Measurements from ENCODE around the gene RSPH9.

The RSPH9 gene

GRCh38 chr6:43613721-43614395 is 31.0 kb upstream of the RSPH9 start:
- DNase-seq (ENCODE audit: low read depth, low spot score) = no peak
- peak overlapping the region; percentile 53; the same call in 1 of the 2 replicates for H3K27ac ChIP-seq
- no peak overlapping the region for H3K4me3 ChIP-seq
- no peak overlapping the region for H3K9ac ChIP-seq (ENCODE audit: insufficient read length)
- H3K36me3 ChIP-seq (ENCODE audit: insufficient read depth, low read length) = peaks cover 30% of the 10 kb centered on the region
- TF ChIP-seq POLR2AphosphoS5 (IDR thresholded peaks at IDR 0.05; ENCODE audit: borderline replicate concordance, low read depth, low read length) = no peak
- TF ChIP-seq FOXP2 (optimal IDR thresholded peaks at IDR 0.05; ENCODE audit: control extremely low read depth, extremely low read length, insufficient read depth) = no peak
- TF ChIP-seq EZH2 (IDR thresholded peaks at IDR 0.05) = no peak
- H3K9me3 ChIP-seq (ENCODE audit: low read depth, low read length) = no peaks in the 10 kb centered on the region

GRCh38 chr6:43614396-43614730 is 30.5 kb upstream of the RSPH9 start:
- Histone ChIP-seq H3K9me3 (ENCODE audit: low read depth, low read length) (no peaks in the 10 kb centered on the region), H3K4me3 (no peak overlapping the region), H3K36me3 (ENCODE audit: insufficient read depth, low read length) (peaks cover 30% of the 10 kb centered on the region), H3K9ac (ENCODE audit: insufficient read length) (no peak overlapping the region), H3K27ac (peak overlapping the region; percentile 62; the same call in 1 of the 2 replicates)
- DNase-seq (ENCODE audit: low read depth, low spot score) = no peak
- no peak for TF ChIP-seq EZH2 (IDR thresholded peaks at IDR 0.05)
- no peak for TF ChIP-seq POLR2AphosphoS5 (IDR thresholded peaks at IDR 0.05; ENCODE audit: borderline replicate concordance, low read depth, low read length)
- TF ChIP-seq FOXP2 (optimal IDR thresholded peaks at IDR 0.05; ENCODE audit: control extremely low read depth, extremely low read length, insufficient read depth) = no peak

GRCh38 chr6:43616725-43617472 is 27.9 kb upstream of the RSPH9 start:
- Histone ChIP-seq H3K9me3 (ENCODE audit: low read depth, low read length) (no peaks in the 10 kb centered on the region), H3K4me3 (no peak overlapping the region), H3K27ac (no peak overlapping the region), H3K9ac (ENCODE audit: insufficient read length) (no peak overlapping the region), H3K36me3 (ENCODE audit: insufficient read depth, low read length) (peaks cover 37% of the 10 kb centered on the region)
- no peak for DNase-seq (ENCODE audit: low read depth, low spot score)
- TF ChIP-seq EZH2 (IDR thresholded peaks at IDR 0.05) (no peak), FOXP2 (optimal IDR thresholded peaks at IDR 0.05; ENCODE audit: control extremely low read depth, extremely low read length, insufficient read depth) (no peak), POLR2AphosphoS5 (IDR thresholded peaks at IDR 0.05; ENCODE audit: borderline replicate concordance, low read depth, low read length) (no peak)

- Histone ChIP-seq H3K9ac (ENCODE audit: insufficient read length) (no peak overlapping the region), H3K4me3 (no peak overlapping the region), H3K36me3 (ENCODE audit: insufficient read depth, low read length) (peaks cover 62% of the 10 kb centered on the region), H3K27ac (no peak overlapping the region), H3K9me3 (ENCODE audit: low read depth, low read length) (no peaks in the 10 kb centered on the region)
- no peak for DNase-seq (ENCODE audit: low read depth, low spot score)
- TF ChIP-seq EZH2 (IDR thresholded peaks at IDR 0.05) (no peak), POLR2AphosphoS5 (IDR thresholded peaks at IDR 0.05; ENCODE audit: borderline replicate concordance, low read depth, low read length) (peak; percentile 13; the same call in 1 of the 2 replicates)
Measured at GRCh38 chr6:43621078-43621835, 23.6 kb upstream of the RSPH9 start.

GRCh38 chr6:43621836-43622180 is 23.0 kb upstream of the RSPH9 start:
- no peak for TF ChIP-seq EZH2 (IDR thresholded peaks at IDR 0.05)
- no peak; the same call in 1 of the 2 replicates for TF ChIP-seq POLR2AphosphoS5 (IDR thresholded peaks at IDR 0.05; ENCODE audit: borderline replicate concordance, low read depth, low read length)
- no peak for TF ChIP-seq FOXP2 (optimal IDR thresholded peaks at IDR 0.05; ENCODE audit: control extremely low read depth, extremely low read length, insufficient read depth)
- H3K9me3 ChIP-seq (ENCODE audit: low read depth, low read length) = no peaks in the 10 kb centered on the region
- no peak overlapping the region for H3K27ac ChIP-seq
- no peak overlapping the region for H3K4me3 ChIP-seq
- H3K9ac ChIP-seq (ENCODE audit: insufficient read length) = no peak overlapping the region
- DNase-seq (ENCODE audit: low read depth, low spot score) = no peak
- H3K36me3 ChIP-seq (ENCODE audit: insufficient read depth, low read length) = peaks cover 62% of the 10 kb centered on the region

- Histone ChIP-seq H3K4me3 (no peak overlapping the region), H3K9me3 (ENCODE audit: low read depth, low read length) (no peaks in the 10 kb centered on the region), H3K9ac (ENCODE audit: insufficient read length) (no peak overlapping the region), H3K27ac (no peak overlapping the region), H3K36me3 (ENCODE audit: insufficient read depth, low read length) (peaks cover 62% of the 10 kb centered on the region)
- no peak for DNase-seq (ENCODE audit: low read depth, low spot score)
- TF ChIP-seq FOXP2 (optimal IDR thresholded peaks at IDR 0.05; ENCODE audit: control extremely low read depth, extremely low read length, insufficient read depth) (no peak), POLR2AphosphoS5 (IDR thresholded peaks at IDR 0.05; ENCODE audit: borderline replicate concordance, low read depth, low read length) (no peak), EZH2 (IDR thresholded peaks at IDR 0.05) (no peak)
Measured at GRCh38 chr6:43622541-43622940, 22.3 kb upstream of the RSPH9 start.

- Histone ChIP-seq H3K36me3 (ENCODE audit: insufficient read depth, low read length) (peaks cover 62% of the 10 kb centered on the region), H3K4me3 (no peak overlapping the region), H3K9me3 (ENCODE audit: low read depth, low read length) (no peaks in the 10 kb centered on the region), H3K27ac (no peak overlapping the region), H3K9ac (ENCODE audit: insufficient read length) (no peak overlapping the region)
- TF ChIP-seq EZH2 (IDR thresholded peaks at IDR 0.05) (no peak), POLR2AphosphoS5 (IDR thresholded peaks at IDR 0.05; ENCODE audit: borderline replicate concordance, low read depth, low read length) (no peak), FOXP2 (optimal IDR thresholded peaks at IDR 0.05; ENCODE audit: control extremely low read depth, extremely low read length, insufficient read depth) (no peak)
- no peak for DNase-seq (ENCODE audit: low read depth, low spot score)
Measured at GRCh38 chr6:43623880-43624785, 20.7 kb upstream of the RSPH9 start.
